ENCODE results near the gene MYO1D.

GRCh38 chr17:32502013-32502412 lies 374.9 kb downstream of the MYO1D start:
- TF ChIP-seq CTCF (IDR thresholded peaks at IDR 0.05) (no peak), POLR2A (IDR thresholded peaks at IDR 0.05) (no peak)
